Adipose tissue (tissue), 3 donors: Measurements from ENCODE around the gene TMEM184C. TPM values are rescaled to one million over a fixed set of nuclear protein-coding genes. Genes with fewer than 3 reads are reported as not detected.

ENCODE experiments used
- H3K27ac ChIP-seq: one replicate; pipeline ENCODE4 v1.5.1; 2013; ENCODE audit warnings: low read depth, low read length
- WGBS, 3 donors: extraction: QIAGEN DNeasy Blood & Tissue Kit; methylation state at CpG; one replicate each; pipeline ENCODE4 v1.1.7; 2013; 5-methylcytosine and 5-hydroxymethylcytosine counted together
- polyA plus RNA-seq, 3 donors: library from polyadenylated mRNA; stranded (reverse); fragments of 200-250 nt; gene quantifications; one replicate each; pipeline ENCODE4 v1.2.3, GENCODE V29; 2013
- donor health status: healthy with polysubstance abuse.
- donor health status: Bipolar disorder and iron deficiency.
- donor health status: healthy.

The TMEM184C gene
- polyA plus RNA-seq, 3 donors = 7.8 to 12.0 (median 9.0) TPM

DNA sequence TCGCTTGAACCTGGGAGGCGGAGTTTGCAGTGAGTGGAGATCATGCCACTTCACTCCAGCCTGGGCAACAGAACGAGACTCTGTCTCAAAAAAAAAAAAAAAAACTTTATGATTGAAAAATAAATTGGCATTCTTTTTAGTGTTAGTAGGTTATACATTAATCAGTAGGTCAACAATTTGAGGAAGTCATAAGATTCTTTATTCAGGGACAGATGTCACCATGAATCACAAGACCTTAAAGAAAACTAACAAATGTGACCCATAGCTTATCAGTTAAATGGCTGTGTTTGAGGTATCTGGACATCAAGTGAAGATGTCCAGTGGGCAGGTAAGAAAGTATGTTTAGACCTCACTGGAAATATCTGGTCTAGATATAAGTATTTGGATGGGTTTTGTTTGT is 76.0 kb downstream of the TMEM184C start:
- H3K27ac ChIP-seq = no peak overlapping the region
- 72 to 93% (median 77%) methylated on average over 3 of the region's 3 CpGs for WGBS, 3 donors

DNA sequence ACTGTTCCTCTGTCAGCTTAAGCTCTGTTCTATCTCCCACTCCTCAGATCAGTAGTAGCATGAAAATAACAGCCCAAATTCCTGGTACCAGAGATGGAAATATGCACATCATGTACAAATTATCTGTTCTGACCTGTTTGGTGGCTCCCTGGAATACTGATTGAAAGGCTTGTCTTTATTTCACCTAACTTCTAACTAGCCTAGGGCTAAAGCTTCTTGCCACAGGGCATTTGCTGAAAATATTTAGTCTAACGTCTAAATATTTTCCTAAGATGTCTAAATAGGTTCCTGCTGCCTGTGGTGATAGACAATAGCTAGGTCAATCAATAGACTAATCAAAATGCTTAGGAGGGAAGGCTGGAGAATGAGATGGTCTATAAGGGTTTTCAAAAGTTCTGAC is 79.7 kb downstream of the TMEM184C start:
- no peak overlapping the region for H3K27ac ChIP-seq
- whole genome bisulfite sequencing, 3 donors = 32 to 76% (median 75%) methylated on average over 1 of the region's 1 CpG

DNA sequence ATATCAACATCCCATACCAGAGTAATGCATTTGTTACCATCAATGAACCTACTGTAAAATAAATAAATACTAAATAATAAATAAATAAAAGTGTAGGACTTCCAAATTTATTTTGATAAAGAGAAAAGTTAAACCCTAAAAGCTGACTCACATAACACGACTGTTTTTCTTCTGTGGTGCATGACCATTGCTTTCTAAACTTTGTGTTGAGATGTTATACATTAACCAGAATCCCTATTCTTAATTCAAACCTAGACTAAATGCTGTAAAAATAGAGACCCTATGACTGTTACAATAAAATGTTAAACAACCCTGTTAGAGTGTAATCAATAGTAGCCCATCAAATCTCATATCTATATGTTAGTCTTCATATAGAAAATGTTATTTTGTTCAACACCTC is 87.6 kb downstream of the TMEM184C start:
- 48 to 94% (median 83%) methylated on average over 1 of the region's 1 CpG for WGBS, 3 donors
- no peak overlapping the region for H3K27ac ChIP-seq

DNA sequence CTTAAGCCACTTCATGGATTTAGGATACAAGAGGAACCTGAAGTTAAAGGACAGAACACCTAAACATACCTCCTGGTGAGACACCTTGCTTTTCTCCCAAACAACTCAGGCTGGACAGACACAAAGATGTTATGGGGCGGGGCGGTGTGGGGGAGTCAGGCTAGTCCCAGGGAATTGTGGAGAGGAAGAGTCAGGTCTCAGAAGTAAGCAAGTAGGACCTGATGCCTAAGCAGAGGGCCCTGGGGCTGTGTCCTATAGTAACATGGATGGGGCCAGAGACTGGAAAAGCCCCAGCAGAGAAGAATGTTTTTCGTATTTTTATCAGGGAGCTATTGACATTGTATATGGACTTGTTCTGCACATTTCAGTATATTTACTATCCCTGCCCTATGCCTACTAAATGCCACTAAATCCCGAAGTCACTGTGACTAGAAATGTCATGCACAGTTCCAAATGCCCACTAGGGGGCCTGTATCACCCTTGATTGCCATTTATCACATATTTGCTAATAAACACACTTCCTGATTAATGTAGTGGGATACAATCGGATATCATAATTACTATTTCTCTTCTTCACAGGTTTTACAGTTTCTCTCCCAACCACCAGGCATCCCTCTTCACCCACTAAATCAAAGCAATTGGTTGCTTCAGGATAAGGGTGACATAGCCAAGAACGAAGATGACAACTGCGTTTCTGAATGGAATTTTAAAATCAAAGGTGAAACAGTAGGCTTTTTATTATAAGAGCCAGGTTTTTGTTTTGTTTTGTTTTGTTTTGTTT is 90.9 kb downstream of the TMEM184C start:
- H3K27ac ChIP-seq = no peak overlapping the region
- 30 to 43% (median 36%) methylated on average over 7 of the region's 7 CpGs for WGBS, 3 donors

DNA sequence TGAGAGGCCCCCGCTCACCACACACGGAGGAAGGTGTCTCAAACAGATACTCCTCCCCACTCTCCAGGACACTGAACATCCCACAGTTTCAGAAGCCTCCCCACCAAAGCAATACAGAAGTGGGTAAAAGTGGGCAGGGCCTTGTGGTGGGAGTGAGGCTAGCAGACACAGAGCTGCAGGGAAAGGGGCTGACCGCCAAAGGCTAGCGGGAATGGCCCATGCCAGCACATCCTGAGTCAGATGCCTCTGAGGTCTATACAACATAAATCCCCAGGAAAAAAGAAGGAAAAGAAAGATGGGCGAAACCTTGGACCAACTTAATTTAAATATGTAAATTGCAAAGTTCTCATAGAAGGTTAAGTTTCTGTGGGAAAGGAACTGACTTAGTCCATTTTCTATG is 92.8 kb downstream of the TMEM184C start:
- 86 to 96% (median 95%) methylated on average over 5 of the region's 5 CpGs for WGBS, 3 donors
- no peak overlapping the region for H3K27ac ChIP-seq

DNA sequence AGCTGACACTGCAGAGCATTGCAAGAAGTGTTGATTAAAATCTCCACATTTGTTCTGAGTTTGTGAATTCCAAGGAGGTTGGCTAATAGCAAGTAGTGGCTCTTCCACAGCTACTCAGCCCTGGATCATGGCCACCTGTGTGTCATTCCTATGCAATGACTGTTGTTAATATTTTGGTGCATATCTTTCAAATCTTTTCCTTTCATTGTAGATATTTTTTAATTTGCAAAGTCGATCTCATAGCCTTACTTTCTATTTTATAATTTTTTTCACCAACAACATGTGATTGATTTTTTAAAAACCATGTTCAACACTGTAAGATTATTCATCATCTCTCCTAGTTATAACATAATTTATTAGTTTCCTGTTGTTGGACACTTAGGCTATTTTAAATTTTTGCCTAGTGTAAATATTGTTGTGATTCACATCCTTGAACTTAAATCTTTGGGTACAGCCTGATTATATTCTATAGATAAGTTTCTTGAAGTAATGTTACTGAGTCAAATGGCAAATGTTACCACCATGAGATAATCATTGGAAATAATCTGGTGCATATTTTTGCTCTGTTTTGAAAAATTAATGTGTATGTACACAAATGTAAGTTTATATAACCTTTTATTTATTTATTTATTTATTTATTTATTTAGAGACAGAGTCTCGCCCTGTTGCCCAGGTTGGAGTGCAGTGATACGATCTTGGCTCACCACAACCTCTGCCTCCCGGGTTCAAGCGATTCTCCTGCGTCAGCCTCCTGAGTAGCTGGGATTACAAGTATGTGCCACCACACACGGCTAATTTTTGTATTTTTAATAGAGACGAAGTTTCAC is 97.6 kb downstream of the TMEM184C start:
- WGBS, 3 donors = 92 to 93% (median 92%) methylated on average over 8 of the region's 8 CpGs
- H3K27ac ChIP-seq = no peak overlapping the region

DNA sequence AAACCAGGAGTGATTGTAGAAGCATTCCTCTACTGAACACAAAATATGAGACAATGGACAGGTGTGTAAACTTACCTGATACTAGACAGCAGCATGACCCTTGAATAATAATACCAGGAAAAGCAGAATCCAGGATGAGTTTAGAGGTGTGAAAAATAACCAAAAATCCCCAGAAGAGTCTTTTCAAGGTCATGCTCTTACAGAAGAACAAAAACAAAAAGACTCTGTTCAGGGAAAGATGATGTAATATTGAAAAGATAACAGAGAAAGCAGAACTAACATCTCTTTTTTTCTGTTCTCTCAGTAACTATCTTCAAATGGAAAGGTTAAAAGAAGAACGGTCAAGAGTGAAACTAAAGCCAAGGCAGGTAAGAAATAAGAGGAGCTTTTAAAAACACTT is 100.7 kb downstream of the TMEM184C start:
- no peak overlapping the region for H3K27ac ChIP-seq
- WGBS, 3 donors = 42 to 71% (median 54%) methylated on average over 1 of the region's 1 CpG

Other genes starting within 250 kb of the TMEM184C start
- gene EDNRA, start 136.3 kb upstream of the TMEM184C start, polyA plus RNA-seq = 1 to 10 TPM in 2 of 3 donors, under 1 TPM in 1; 0.53 to 3.2 (median 2.7) TPM
- 1 to 10 TPM; 2.3 to 8.8 (median 5.3) TPM for gene PRMT9, start 66.8 kb downstream of the TMEM184C start, polyA plus RNA-seq
- gene ARHGAP10, start 114.7 kb downstream of the TMEM184C start, polyA plus RNA-seq = 10 to 100 TPM in 2 of 3 donors, 1 to 10 TPM in 1; 9.0 to 33.5 (median 22.7) TPM